Fibroblast of lung (primary cell): ENCODE results near the gene TJP2.

ENCODE experiments used
- CTCF ChIP-seq, 2 donors: IDR thresholded peaks in 1 of 2; conservative IDR thresholded peaks in 1 of 2; 1 replicate in 1 of 2; 2 replicates in 1 of 2; pipeline ENCODE4 v1.5.1; 2011 to 2012; ENCODE audit warnings: low read length in 2 of 2, control low read depth in 1 of 2, inconsistent platforms in 1 of 2, low read depth in 1 of 2, mild to moderate bottlenecking in 1 of 2
- EZH2 ChIP-seq: IDR thresholded peaks from 2 replicates; pipeline ENCODE4 v1.5.1; 2012; ENCODE audit warnings: low read length, control low read depth, mild to moderate bottlenecking; ENCODE audit errors: missing control alignments

- TF ChIP-seq CTCF (conservative IDR thresholded peaks at IDR 0.05 in 1 of 2, IDR thresholded peaks at IDR 0.05 in 1 of 2; ENCODE audit: low read depth in 1 of 2, low read length in 2 of 2) (no peak), EZH2 (no peak)
Measured at GRCh38 chr9:69188975-69189374, 14.9 kb downstream of the TJP2 start.
